Liver (tissue), 9 donors: ENCODE measurements around the gene HGFAC. TPM values are rescaled to one million over a fixed set of nuclear protein-coding genes. Genes with fewer than 3 reads are reported as not detected.

Source experiments
- DNase-seq: peaks from one replicate; pipeline ENCODE4 v3.0.0-alpha.2; 2017; ENCODE audit warnings: low spot score
- H3K27ac ChIP-seq, 2 donors: one replicate each; pipeline ENCODE4 v1.7.0; 2013; ENCODE audit warnings: inconsistent platforms in 2 of 2, low read length in 2 of 2, control low read depth in 1 of 2, low read depth in 1 of 2, mild to moderate bottlenecking in 1 of 2
- H3K27me3 ChIP-seq, 4 donors: one replicate each; pipeline versions ENCODE4 v1.6.1 to v1.7.0; 2013; ENCODE audit warnings: low read length in 3 of 4, inconsistent platforms in 1 of 4, mild to moderate bottlenecking in 1 of 4, moderate library complexity in 1 of 4; ENCODE audit not compliant: control insufficient read depth in 4 of 4, insufficient read depth in 4 of 4
- H3K36me3 ChIP-seq, 4 donors: one replicate each; pipeline versions ENCODE4 v1.6.1 to v1.7.0; 2013; ENCODE audit warnings: low read length in 3 of 4, mild to moderate bottlenecking in 3 of 4, low read depth in 1 of 4, moderate library complexity in 1 of 4; ENCODE audit not compliant: control insufficient read depth in 4 of 4, insufficient read depth in 3 of 4
- H3K4me1 ChIP-seq, 4 donors: one replicate each; pipeline versions ENCODE4 v1.6.1 to v1.7.0; 2013; ENCODE audit warnings: low read length in 3 of 4, mild to moderate bottlenecking in 3 of 4, moderate library complexity in 1 of 4; ENCODE audit not compliant: control insufficient read depth in 4 of 4, insufficient read depth in 4 of 4
- H3K4me3 ChIP-seq, 3 donors: one replicate each; pipeline versions ENCODE4 v1.6.1 to v1.7.0; 2013; ENCODE audit warnings: low read length in 3 of 3, control low read depth in 1 of 3, low read depth in 1 of 3, mild to moderate bottlenecking in 1 of 3
- H3K9ac ChIP-seq, 2 donors: one replicate each; pipeline ENCODE4 v1.7.0; 2013; ENCODE audit warnings: low read length in 2 of 2, mild to moderate bottlenecking in 2 of 2, moderate library complexity in 2 of 2, control low read depth in 1 of 2, low read depth in 1 of 2
- H3K9me3 ChIP-seq, 4 donors: one replicate each; pipeline versions ENCODE4 v1.6.1 to v1.7.0; 2013; ENCODE audit warnings: low read length in 3 of 4; ENCODE audit not compliant: control insufficient read depth in 4 of 4
- ATF3 ChIP-seq: IDR thresholded peaks from 2 replicates; pipeline ENCODE4 v1.6.1; 2016; ENCODE audit warnings: antibody characterized with exemption
- EGR1 ChIP-seq, 2 donors: IDR thresholded peaks; 2 replicates each; pipeline ENCODE4 v1.6.1; 2016 to 2018; ENCODE audit warnings: antibody characterized with exemption in 2 of 2, low read depth in 2 of 2
- FOXA1 ChIP-seq: IDR thresholded peaks from 2 replicates; pipeline ENCODE4 v1.6.1; 2016; ENCODE audit warnings: antibody characterized with exemption
- FOXA2 ChIP-seq: IDR thresholded peaks from 2 replicates; pipeline ENCODE4 v1.6.1; 2016; ENCODE audit warnings: antibody characterized with exemption
- GABPA ChIP-seq, 2 donors: IDR thresholded peaks in 1 of 2; conservative IDR thresholded peaks in 1 of 2; 2 replicates each; pipeline ENCODE4 v1.6.1; 2016; ENCODE audit warnings: antibody characterized with exemption in 2 of 2, mild to moderate bottlenecking in 1 of 2, moderate library complexity in 1 of 2
- HNF4A ChIP-seq, 2 donors: conservative IDR thresholded peaks; 2 replicates each; pipeline ENCODE4 v1.6.1; 2016; ENCODE audit warnings: antibody characterized with exemption in 2 of 2, mild to moderate bottlenecking in 2 of 2
- HNF4G ChIP-seq: IDR thresholded peaks from 2 replicates; pipeline ENCODE4 v1.6.1; 2016; ENCODE audit warnings: antibody characterized with exemption
- JUND ChIP-seq, 2 donors: IDR thresholded peaks; 2 replicates each; pipeline ENCODE4 v1.6.1; 2016; ENCODE audit warnings: antibody characterized with exemption in 2 of 2
- MAX ChIP-seq: IDR thresholded peaks from 2 replicates; pipeline ENCODE4 v1.6.1; 2016; ENCODE audit warnings: antibody characterized with exemption
- NR2F2 ChIP-seq: IDR thresholded peaks from 2 replicates; pipeline ENCODE4 v1.6.1; 2016; ENCODE audit warnings: antibody characterized with exemption
- RAD21 ChIP-seq, 2 donors: IDR thresholded peaks; 2 replicates each; pipeline ENCODE4 v1.6.1; 2016; ENCODE audit warnings: antibody characterized with exemption in 2 of 2, mild to moderate bottlenecking in 2 of 2
- REST ChIP-seq: IDR thresholded peaks from 2 replicates; pipeline ENCODE4 v1.6.1; 2016; ENCODE audit warnings: antibody characterized with exemption, mild to moderate bottlenecking
- RXRA ChIP-seq, 2 donors: IDR thresholded peaks; 2 replicates each; pipeline ENCODE4 v1.6.1; 2017 to 2018; ENCODE audit warnings: antibody characterized with exemption in 2 of 2, mild to moderate bottlenecking in 1 of 2
- SP1 ChIP-seq: IDR thresholded peaks from 2 replicates; pipeline ENCODE4 v1.6.1; 2018; ENCODE audit warnings: antibody characterized with exemption, mild to moderate bottlenecking
- TAF1 ChIP-seq: conservative IDR thresholded peaks from 2 replicates; pipeline ENCODE4 v1.6.1; 2016; ENCODE audit warnings: antibody characterized with exemption, mild to moderate bottlenecking
- YY1 ChIP-seq: IDR thresholded peaks from 2 replicates; pipeline ENCODE4 v1.6.1; 2016; ENCODE audit warnings: antibody characterized with exemption, mild to moderate bottlenecking
- WGBS: extraction: QIAGEN DNeasy Blood & Tissue Kit; methylation state at CpG from one replicate; pipeline ENCODE4 v1.1.7; 2013; 5-methylcytosine and 5-hydroxymethylcytosine counted together
- polyA plus RNA-seq, 2 donors: library from polyadenylated mRNA; stranded (reverse) in 1 of 2; unstranded in 1 of 2; fragments of 200-250 nt in 1 of 2; fragments of >200 nt in 1 of 2; fragmentation: Nextera tagmentation in 1 of 2; extraction: Ambion mirVana in 1 of 2; gene quantifications; one replicate each; pipeline versions ENCODE4 v1.2.1 to v1.2.3, GENCODE V29; 2013 to 2015
- total RNA-seq, 2 donors: library from RNA; depleted of rRNA; stranded (reverse); fragments of >200 nt; gene quantifications; one replicate each; pipeline ENCODE4 v1.2.3, GENCODE V29; 2014
- TF ChIP-seq, protein P1 (sequence below): fragments of 150-350 bp; IDR thresholded peaks from 2 replicates; pipeline ENCODE4 v1.5.1; 2017; ENCODE audit warnings: improper control_type of control experiment, low read depth, low read length; ENCODE audit not compliant: missing input control
- TF ChIP-seq, protein P2 (sequence below): IDR thresholded peaks from 2 replicates; pipeline ENCODE4 v1.6.1; 2016; ENCODE audit warnings: antibody characterized with exemption
- donor health status: healthy.
- donor health status: healthy.
- donor health status: healthy.
- donor health status: healthy.
- donor health status: healthy.

Gene HGFAC
- total and polyA plus RNA-seq, 4 donors, result 23.3 to 133 (median 82.7) TPM

DNA sequence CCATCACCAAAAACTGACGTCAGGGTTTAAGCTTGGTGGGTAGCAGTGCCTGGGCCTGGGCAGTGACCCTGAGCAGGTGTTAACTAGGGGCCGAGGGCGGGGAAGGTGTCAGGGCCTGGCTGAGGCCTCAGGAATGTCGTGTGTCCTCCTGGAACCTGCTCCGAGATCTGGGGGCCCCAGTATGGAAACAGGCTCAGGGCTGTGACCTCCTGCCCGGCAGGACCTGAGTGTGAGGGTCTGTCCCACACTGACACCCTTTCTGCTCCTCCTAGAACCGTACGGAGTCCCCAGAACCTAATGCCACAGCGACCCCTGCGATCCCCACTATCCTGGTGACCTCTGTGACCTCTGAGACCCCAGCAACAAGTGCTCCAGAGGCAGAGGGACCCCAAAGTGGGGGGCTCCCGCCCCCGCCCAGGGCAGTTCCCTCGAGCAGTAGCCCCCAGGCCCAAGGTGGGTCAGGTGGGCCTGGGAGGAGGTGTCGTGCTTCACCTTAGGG lies 741 bp downstream of the HGFAC start:
- TF ChIP-seq ATF3 (no peak), FOXA2 (no peak), JUND (IDR thresholded peaks at IDR 0.05) (no peak), RXRA (IDR thresholded peaks at IDR 0.05) (no peak), EGR1 (IDR thresholded peaks at IDR 0.05; ENCODE audit: low read depth in 2 of 2) (no peak), NR2F2 (no peak), FOXA1 (no peak), REST (no peak), MAX (no peak), RAD21 (IDR thresholded peaks at IDR 0.05) (no peak), HNF4A (conservative IDR thresholded peaks at IDR 0.05) (no peak), YY1 (no peak), GABPA (IDR thresholded peaks at IDR 0.05 in 1 of 2, conservative IDR thresholded peaks at IDR 0.05 in 1 of 2) (no peak), SP1 (no peak), TAF1 (no peak), HNF4G (no peak)
- TF ChIP-seq, protein P1, sequence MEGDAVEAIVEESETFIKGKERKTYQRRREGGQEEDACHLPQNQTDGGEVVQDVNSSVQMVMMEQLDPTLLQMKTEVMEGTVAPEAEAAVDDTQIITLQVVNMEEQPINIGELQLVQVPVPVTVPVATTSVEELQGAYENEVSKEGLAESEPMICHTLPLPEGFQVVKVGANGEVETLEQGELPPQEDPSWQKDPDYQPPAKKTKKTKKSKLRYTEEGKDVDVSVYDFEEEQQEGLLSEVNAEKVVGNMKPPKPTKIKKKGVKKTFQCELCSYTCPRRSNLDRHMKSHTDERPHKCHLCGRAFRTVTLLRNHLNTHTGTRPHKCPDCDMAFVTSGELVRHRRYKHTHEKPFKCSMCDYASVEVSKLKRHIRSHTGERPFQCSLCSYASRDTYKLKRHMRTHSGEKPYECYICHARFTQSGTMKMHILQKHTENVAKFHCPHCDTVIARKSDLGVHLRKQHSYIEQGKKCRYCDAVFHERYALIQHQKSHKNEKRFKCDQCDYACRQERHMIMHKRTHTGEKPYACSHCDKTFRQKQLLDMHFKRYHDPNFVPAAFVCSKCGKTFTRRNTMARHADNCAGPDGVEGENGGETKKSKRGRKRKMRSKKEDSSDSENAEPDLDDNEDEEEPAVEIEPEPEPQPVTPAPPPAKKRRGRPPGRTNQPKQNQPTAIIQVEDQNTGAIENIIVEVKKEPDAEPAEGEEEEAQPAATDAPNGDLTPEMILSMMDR, result no peak
- TF ChIP-seq, protein P2, sequence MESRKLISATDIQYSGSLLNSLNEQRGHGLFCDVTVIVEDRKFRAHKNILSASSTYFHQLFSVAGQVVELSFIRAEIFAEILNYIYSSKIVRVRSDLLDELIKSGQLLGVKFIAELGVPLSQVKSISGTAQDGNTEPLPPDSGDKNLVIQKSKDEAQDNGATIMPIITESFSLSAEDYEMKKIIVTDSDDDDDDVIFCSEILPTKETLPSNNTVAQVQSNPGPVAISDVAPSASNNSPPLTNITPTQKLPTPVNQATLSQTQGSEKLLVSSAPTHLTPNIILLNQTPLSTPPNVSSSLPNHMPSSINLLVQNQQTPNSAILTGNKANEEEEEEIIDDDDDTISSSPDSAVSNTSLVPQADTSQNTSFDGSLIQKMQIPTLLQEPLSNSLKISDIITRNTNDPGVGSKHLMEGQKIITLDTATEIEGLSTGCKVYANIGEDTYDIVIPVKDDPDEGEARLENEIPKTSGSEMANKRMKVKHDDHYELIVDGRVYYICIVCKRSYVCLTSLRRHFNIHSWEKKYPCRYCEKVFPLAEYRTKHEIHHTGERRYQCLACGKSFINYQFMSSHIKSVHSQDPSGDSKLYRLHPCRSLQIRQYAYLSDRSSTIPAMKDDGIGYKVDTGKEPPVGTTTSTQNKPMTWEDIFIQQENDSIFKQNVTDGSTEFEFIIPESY, result no peak
- Histone ChIP-seq H3K4me3 (peak overlapping the region; percentile 37 to 57 (median 53)), H3K9me3 (no peaks in the 10 kb centered on the region), H3K36me3 (peaks cover 0 to 14% (median 6%) of the 10 kb centered on the region in 4 donors), H3K4me1 (peaks cover 6 to 24% (median 14%) of the 10 kb centered on the region in 4 donors), H3K27me3 (no peaks in the 10 kb centered on the region), H3K27ac (peak overlapping the region; percentile 89 to 90), H3K9ac (peak overlapping the region; percentile 4 to 85)
- no peak for DNase-seq
- 36% methylated on average over 14 of the region's 14 CpGs for WGBS
